HepG2 (cell line): ENCODE measurements around the gene PTPRN. TPM values are rescaled to one million over a fixed set of nuclear protein-coding genes. Genes with fewer than 3 reads are reported as not detected.

ENCODE experiments used
- CSRNP2 ChIP-seq: sonication (generic); formaldehyde crosslinking; conservative IDR thresholded peaks from 2 replicates; pipeline ENCODE4 v1.8.0; 2022; ENCODE audit warnings: low read depth, missing genetic modification reagents
- EEA1 ChIP-seq: sonication (generic); formaldehyde crosslinking; IDR thresholded peaks from 2 replicates; pipeline ENCODE4 v1.5.1; 2020; ENCODE audit warnings: mild to moderate bottlenecking, missing genetic modification reagents, borderline replicate concordance
- HINFP ChIP-seq: sonication (generic); formaldehyde crosslinking; IDR thresholded peaks from 2 replicates; pipeline ENCODE4 v1.4.0; 2020; ENCODE audit warnings: low read depth, mild to moderate bottlenecking, missing genetic modification reagents
- IKZF1 ChIP-seq: fragments of 450-650 bp; IDR thresholded peaks from 2 replicates; pipeline ENCODE4 v1.7.1; 2016
- MEIS1 ChIP-seq: sonication (generic); formaldehyde crosslinking; IDR thresholded peaks from 2 replicates; pipeline ENCODE4 v1.9.0; 2021; ENCODE audit warnings: mild to moderate bottlenecking, missing genetic modification reagents, moderate library complexity, borderline replicate concordance
- MIER2 ChIP-seq: IDR thresholded peaks from 2 replicates; pipeline ENCODE4 v1.6.1; 2016; ENCODE audit warnings: missing biosample characterization, missing genetic modification reagents
- NFKBIZ ChIP-seq: IDR thresholded peaks from 2 replicates; pipeline ENCODE4 v1.6.1; 2018; ENCODE audit warnings: missing genetic modification reagents, missing compliant biosample characterization
- NFYC ChIP-seq: IDR thresholded peaks from 2 replicates; pipeline ENCODE4 v1.6.1; 2016; ENCODE audit warnings: missing genetic modification reagents, missing compliant biosample characterization
- PBX3 ChIP-seq: sonication (generic); formaldehyde crosslinking; IDR thresholded peaks from 2 replicates; pipeline ENCODE4 v1.8.1; 2023; ENCODE audit warnings: missing genetic modification reagents, inconsistent platforms, borderline replicate concordance
- POGK ChIP-seq: sonication (generic); formaldehyde crosslinking; conservative IDR thresholded peaks from 2 replicates; pipeline ENCODE4 v1.8.0; 2022; ENCODE audit warnings: mild to moderate bottlenecking, moderate library complexity, missing genetic modification reagents
- TERF1 ChIP-seq: sonication (generic); formaldehyde crosslinking; IDR thresholded peaks from 2 replicates; pipeline ENCODE4 v1.8.0; 2022; ENCODE audit warnings: mild to moderate bottlenecking, missing genetic modification reagents, moderate library complexity
- YEATS4 ChIP-seq: sonication (generic); formaldehyde crosslinking; IDR thresholded peaks from 2 replicates; pipeline ENCODE4 v1.4.0; 2020; ENCODE audit warnings: missing genetic modification reagents, borderline replicate concordance
- ZNF225 ChIP-seq: sonication (generic); formaldehyde crosslinking; IDR thresholded peaks from 2 replicates; pipeline ENCODE4 v1.4.0; 2020; ENCODE audit warnings: mild to moderate bottlenecking, missing genetic modification reagents
- ZNF337 ChIP-seq: sonication (generic); formaldehyde crosslinking; IDR thresholded peaks from 2 replicates; pipeline ENCODE4 v1.5.1; 2020; ENCODE audit warnings: missing genetic modification reagents, low read depth, mild to moderate bottlenecking, borderline replicate concordance
- ZNF547 ChIP-seq: sonication (generic); formaldehyde crosslinking; IDR thresholded peaks from 2 replicates; pipeline ENCODE4 v1.5.1; 2020; ENCODE audit warnings: mild to moderate bottlenecking, missing genetic modification reagents
- ZNF589 ChIP-seq: sonication (generic); formaldehyde crosslinking; conservative IDR thresholded peaks from 2 replicates; pipeline ENCODE4 v1.8.0; 2022; ENCODE audit warnings: mild to moderate bottlenecking, moderate library complexity, missing genetic modification reagents
- ZNF607 ChIP-seq: sonication (generic); formaldehyde crosslinking; IDR thresholded peaks from 2 replicates; pipeline ENCODE4 v1.5.1; 2020; ENCODE audit warnings: missing genetic modification reagents, mild to moderate bottlenecking, borderline replicate concordance
- ZNF703 ChIP-seq: sonication (generic); formaldehyde crosslinking; IDR thresholded peaks from 2 replicates; pipeline ENCODE4 v1.5.1; 2020; ENCODE audit warnings: missing genetic modification reagents, mild to moderate bottlenecking, moderate library complexity, borderline replicate concordance
- ZNF740 ChIP-seq: sonication (generic); formaldehyde crosslinking; IDR thresholded peaks from 2 replicates; pipeline ENCODE4 v1.4.0; 2020; ENCODE audit warnings: missing genetic modification reagents
- ZNF83 ChIP-seq: sonication (generic); formaldehyde crosslinking; IDR thresholded peaks from 2 replicates; pipeline ENCODE4 v1.4.0; 2020; ENCODE audit warnings: missing genetic modification reagents, mild to moderate bottlenecking, borderline replicate concordance
- polyA plus RNA-seq, 8 experiments: library from polyadenylated mRNA; depleted of rRNA in 3 of 8; stranded (reverse) in 7 of 8; unstranded in 1 of 8; fragments of >200 nt; fragmentation: Illumina TruSeq in 4 of 8; extraction: Trizol in 4 of 8; gene quantifications; 2 replicates each; pipeline versions ENCODE4 v1.2.1 to v1.2.3, GENCODE V29; 2011 to 2016; ENCODE audit warnings: low read depth in 4 of 8, missing spikeins in 1 of 8, mixed read lengths in 1 of 8; ENCODE audit not compliant: insufficient read depth in 1 of 8
- total RNA-seq, 5 experiments: library from RNA; depleted of rRNA; stranded (reverse); fragments of >200 nt; fragmentation: Illumina TruSeq; extraction: Trizol; gene quantifications; 2 replicates each; pipeline ENCODE4 v1.2.3, GENCODE V29; 2016; ENCODE audit warnings: low read depth in 1 of 5

PTPRN gene
- total and polyA plus RNA-seq, 2 of the 13 experiments (the other 11 are each of a cell fraction or from before 2014, with no cell fraction given): 0.26 TPM; not detected in 1

- TF ChIP-seq MEIS1 (CRISPR knock-in tag): no peak
- no peak for TF ChIP-seq ZNF589 (CRISPR knock-in tag)
- no peak for TF ChIP-seq IKZF1
- TF ChIP-seq ZNF740 (CRISPR knock-in tag): no peak
- TF ChIP-seq HINFP (CRISPR knock-in tag): no peak
- TF ChIP-seq ZNF703 (CRISPR knock-in tag): no peak
- no peak for TF ChIP-seq CSRNP2 (CRISPR knock-in tag)
- TF ChIP-seq ZNF547: peak; percentile 83; the same call in 1 of the 2 replicates
- 0 out of 2 replicates have a peak, but pooled peaks have one; percentile 34 for TF ChIP-seq POGK (CRISPR knock-in tag)
- TF ChIP-seq YEATS4: no peak; the same call in 1 of the 2 replicates
- TF ChIP-seq NFKBIZ (CRISPR knock-in tag): peak; percentile 45; the same call in 1 of the 2 replicates
- TF ChIP-seq NFYC (CRISPR knock-in tag): no peak
- 0 out of 2 replicates have a peak, but pooled peaks have one; percentile 29 for TF ChIP-seq ZNF337 (CRISPR knock-in tag)
- no peak for TF ChIP-seq ZNF225 (CRISPR knock-in tag)
- TF ChIP-seq PBX3 (CRISPR knock-in tag): no peak
- TF ChIP-seq ZNF607: 0 out of 2 replicates have a peak, but pooled peaks have one; percentile 3
- TF ChIP-seq EEA1 (CRISPR knock-in tag): 0 out of 2 replicates have a peak, but pooled peaks have one; percentile 48
- TF ChIP-seq TERF1 (CRISPR knock-in tag): no peak
- TF ChIP-seq MIER2 (CRISPR knock-in tag): peak; percentile 80
- TF ChIP-seq ZNF83 (CRISPR knock-in tag): no peak
Observed at GRCh38 chr2:219298759-219299371, 10.3 kb downstream of the PTPRN start (continued).
